ENCODE data around the gene HYDIN.
"Not testable (repeated sequence)": the region's sequence is repeated elsewhere in the genome, so short reads cannot be mapped to it uniquely, and the experiment has no call there.

Gene HYDIN

GRCh38 chr16:71188956-71189712, 41.4 kb downstream of the HYDIN start:
- DNase-seq (ENCODE audit: low read depth), result no peak
- TF ChIP-seq CTCF (IDR thresholded peaks at IDR 0.05; ENCODE audit: control insufficient read depth, extremely low read depth, insufficient read depth), result no peak
- no peak overlapping the region for H3K4me3 ChIP-seq (ENCODE audit: low read depth, low read length)

GRCh38 chr16:71185347-71185746, 45.2 kb downstream of the HYDIN start:
- no peak for DNase-seq (ENCODE audit: low read depth)
- no peak for TF ChIP-seq CTCF (IDR thresholded peaks at IDR 0.05; ENCODE audit: control insufficient read depth, extremely low read depth, insufficient read depth)
- no peak overlapping the region for H3K4me3 ChIP-seq (ENCODE audit: low read depth, low read length)

- TF ChIP-seq CTCF (IDR thresholded peaks at IDR 0.05; ENCODE audit: control insufficient read depth, extremely low read depth, insufficient read depth), result no peak
- no peak overlapping the region for H3K4me3 ChIP-seq (ENCODE audit: low read depth, low read length)
- no peak for DNase-seq (ENCODE audit: low read depth)
Observed at GRCh38 chr16:71179569-71179968, 51.0 kb downstream of the HYDIN start.

- no peak overlapping the region for H3K4me3 ChIP-seq (ENCODE audit: low read depth, low read length)
- TF ChIP-seq CTCF (IDR thresholded peaks at IDR 0.05; ENCODE audit: control insufficient read depth, extremely low read depth, insufficient read depth), result no peak
- DNase-seq (ENCODE audit: low read depth), result no peak
Observed at GRCh38 chr16:71172481-71173207, 57.9 kb downstream of the HYDIN start.

- DNase-seq (ENCODE audit: low read depth); H3K4me3 ChIP-seq (ENCODE audit: low read depth, low read length): not testable (repeated sequence)
Observed at GRCh38 chr16:71161007-71161406, 69.5 kb downstream of the HYDIN start.

- H3K4me3 ChIP-seq (ENCODE audit: low read depth, low read length); DNase-seq (ENCODE audit: low read depth): not testable (repeated sequence)
Observed at GRCh38 chr16:71157278-71157677, 73.2 kb downstream of the HYDIN start.

GRCh38 chr16:71153329-71153728, 77.2 kb downstream of the HYDIN start:
- not testable (repeated sequence) for DNase-seq (ENCODE audit: low read depth); H3K4me3 ChIP-seq (ENCODE audit: low read depth, low read length)

GRCh38 chr16:71151654-71152053, 78.9 kb downstream of the HYDIN start:
- DNase-seq (ENCODE audit: low read depth); H3K4me3 ChIP-seq (ENCODE audit: low read depth, low read length): not testable (repeated sequence)

GRCh38 chr16:71143246-71143645, 87.3 kb downstream of the HYDIN start:
- not testable (repeated sequence) for DNase-seq (ENCODE audit: low read depth)

GRCh38 chr16:71110565-71110964, 120.0 kb downstream of the HYDIN start:
- not testable (repeated sequence) for H3K4me3 ChIP-seq (ENCODE audit: low read depth, low read length); DNase-seq (ENCODE audit: low read depth)

More at GRCh38 chr16:71143246-71143645, 87.3 kb downstream of the HYDIN start:
- H3K4me3 ChIP-seq (ENCODE audit: low read depth, low read length), result not testable (repeated sequence)

GRCh38 chr16:71109656-71110208, 120.8 kb downstream of the HYDIN start:
- not testable (repeated sequence) for H3K4me3 ChIP-seq (ENCODE audit: low read depth, low read length); DNase-seq (ENCODE audit: low read depth)

GRCh38 chr16:71105881-71106280, 124.6 kb downstream of the HYDIN start:
- not testable (repeated sequence) for DNase-seq (ENCODE audit: low read depth); H3K4me3 ChIP-seq (ENCODE audit: low read depth, low read length)

GRCh38 chr16:71083573-71083972, 146.9 kb downstream of the HYDIN start:
- not testable (repeated sequence) for H3K4me3 ChIP-seq (ENCODE audit: low read depth, low read length); DNase-seq (ENCODE audit: low read depth)

GRCh38 chr16:71080777-71081176, 149.7 kb downstream of the HYDIN start:
- not testable (repeated sequence) for H3K4me3 ChIP-seq (ENCODE audit: low read depth, low read length); DNase-seq (ENCODE audit: low read depth)

Measured in LNCaP clone FGC (cell line).